Nephron (organoid): ENCODE data around the gene KCNK16.

Source experiments
- H3K27ac Mint-ChIP-seq, 3 experiments: 2 replicates each; pipeline ENCODE4 v1.8.0; 2020; ENCODE audit warnings: mixed read lengths in 3 of 3, mild to moderate bottlenecking in 2 of 3, moderate library complexity in 1 of 3
- H3K27me3 Mint-ChIP-seq: 2 replicates; pipeline ENCODE4 v1.8.0; 2021; ENCODE audit warnings: low read depth, mild to moderate bottlenecking, moderate library complexity, mixed read lengths
- H3K36me3 Mint-ChIP-seq: 2 replicates; pipeline ENCODE4 v1.8.0; 2020; ENCODE audit warnings: low read depth, mixed read lengths
- H3K4me1 Mint-ChIP-seq: 2 replicates; pipeline ENCODE4 v1.8.0; 2020; ENCODE audit warnings: mixed read lengths
- H3K4me3 Mint-ChIP-seq, 3 experiments: 2 replicates each; pipeline ENCODE4 v1.8.0; 2020; ENCODE audit warnings: mild to moderate bottlenecking in 3 of 3, mixed read lengths in 3 of 3, moderate library complexity in 2 of 3
- H3K9me3 Mint-ChIP-seq: 2 replicates; pipeline ENCODE4 v1.8.0; 2020; ENCODE audit warnings: mixed read lengths
- CTCF ChIP-seq, 3 experiments: fragments of 200-600 bp; sonication (generic); IDR thresholded peaks; one replicate each; pipeline ENCODE4 v1.5.0; 2021; ENCODE audit warnings: antibody characterized with exemption in 3 of 3; ENCODE audit not compliant: unreplicated experiment in 3 of 3

Gene KCNK16

GRCh38 chr6:39279539-39279938 lies 43.0 kb downstream of the KCNK16 start:
- Mint-ChIP-seq H3K27ac (no peak overlapping the region), H3K4me1 (no peaks in the 10 kb centered on the region), H3K4me3 (no peak overlapping the region), H3K27me3 (peaks cover 40% of the 10 kb centered on the region), H3K36me3 (no peaks in the 10 kb centered on the region), H3K9me3 (no peaks in the 10 kb centered on the region)
- TF ChIP-seq CTCF (IDR thresholded peaks at IDR 0.05; ENCODE audit: unreplicated experiment in 3 of 3) = no peak

- Mint-ChIP-seq H3K27ac (no peak overlapping the region), H3K4me1 (no peaks in the 10 kb centered on the region), H3K4me3 (no peak overlapping the region), H3K27me3 (peaks cover 39% of the 10 kb centered on the region), H3K9me3 (no peaks in the 10 kb centered on the region), H3K36me3 (no peaks in the 10 kb centered on the region)
- TF ChIP-seq CTCF (IDR thresholded peaks at IDR 0.05; ENCODE audit: unreplicated experiment in 3 of 3) = no peak
Measured at GRCh38 chr6:39276379-39276995, 46.0 kb downstream of the KCNK16 start.

GRCh38 chr6:39274903-39275302 lies 47.6 kb downstream of the KCNK16 start:
- H3K27me3 Mint-ChIP-seq = peaks cover 34% of the 10 kb centered on the region
- no peaks in the 10 kb centered on the region for H3K4me1 Mint-ChIP-seq
- no peak overlapping the region for H3K4me3 Mint-ChIP-seq
- H3K36me3 Mint-ChIP-seq = no peaks in the 10 kb centered on the region
- no peak overlapping the region for H3K27ac Mint-ChIP-seq
- H3K9me3 Mint-ChIP-seq = no peaks in the 10 kb centered on the region
- no peak for TF ChIP-seq CTCF (IDR thresholded peaks at IDR 0.05; ENCODE audit: unreplicated experiment in 3 of 3)

GRCh38 chr6:39274471-39274870 lies 48.0 kb downstream of the KCNK16 start:
- Mint-ChIP-seq H3K27ac (no peak overlapping the region), H3K9me3 (no peaks in the 10 kb centered on the region), H3K27me3 (peaks cover 33% of the 10 kb centered on the region), H3K4me1 (no peaks in the 10 kb centered on the region), H3K4me3 (no peak overlapping the region), H3K36me3 (no peaks in the 10 kb centered on the region)
- no peak for TF ChIP-seq CTCF (IDR thresholded peaks at IDR 0.05; ENCODE audit: unreplicated experiment in 3 of 3)

GRCh38 chr6:39273406-39273821 lies 49.1 kb downstream of the KCNK16 start:
- Mint-ChIP-seq H3K4me3 (no peak overlapping the region), H3K4me1 (no peaks in the 10 kb centered on the region), H3K27me3 (peaks cover 33% of the 10 kb centered on the region), H3K36me3 (no peaks in the 10 kb centered on the region), H3K27ac (no peak overlapping the region), H3K9me3 (no peaks in the 10 kb centered on the region)
- no peak for TF ChIP-seq CTCF (IDR thresholded peaks at IDR 0.05; ENCODE audit: unreplicated experiment in 3 of 3)

- H3K4me3 Mint-ChIP-seq = no peak overlapping the region
- H3K4me1 Mint-ChIP-seq = no peaks in the 10 kb centered on the region
- peaks cover 21% of the 10 kb centered on the region for H3K27me3 Mint-ChIP-seq
- H3K27ac Mint-ChIP-seq = no peak overlapping the region
- no peak for TF ChIP-seq CTCF (IDR thresholded peaks at IDR 0.05; ENCODE audit: unreplicated experiment in 3 of 3)
- no peaks in the 10 kb centered on the region for H3K36me3 Mint-ChIP-seq
- no peaks in the 10 kb centered on the region for H3K9me3 Mint-ChIP-seq
Measured at GRCh38 chr6:39269961-39270360, 52.5 kb downstream of the KCNK16 start.
